GM18517 (cell line): ENCODE measurements around the gene SOCS3.

Experiments
- ATAC-seq: cut with Tn5 transposase; IDR thresholded peaks from one replicate; pipeline ENCODE4 v1.9.1; 2021; ENCODE audit warnings: mild to moderate bottlenecking, moderate library complexity; ENCODE audit not compliant: unreplicated experiment

The SOCS3 gene

GRCh38 chr17:78391051-78391431, 31.2 kb upstream of the SOCS3 start:
- no peak for ATAC-seq

GRCh38 chr17:78390241-78391050, 30.6 kb upstream of the SOCS3 start:
- ATAC-seq = no peak

- no peak for ATAC-seq
Measured at GRCh38 chr17:78387977-78388941, 28.4 kb upstream of the SOCS3 start.

GRCh38 chr17:78384479-78385175, 24.8 kb upstream of the SOCS3 start:
- no peak for ATAC-seq

- ATAC-seq = no peak
Measured at GRCh38 chr17:78383725-78384471, 24.0 kb upstream of the SOCS3 start.

GRCh38 chr17:78381601-78382232, 21.8 kb upstream of the SOCS3 start:
- ATAC-seq = no peak

GRCh38 chr17:78380370-78380769, 20.5 kb upstream of the SOCS3 start:
- no peak for ATAC-seq

- ATAC-seq = no peak
Measured at GRCh38 chr17:78379131-78379491, 19.2 kb upstream of the SOCS3 start.

- peak; percentile 55 for ATAC-seq
Measured at GRCh38 chr17:78378225-78379130, 18.6 kb upstream of the SOCS3 start, which contains the start of gene PGS1. Gene PGS1, plus strand, starts transcription at chr17:78378649. Its CDS starts 17 bp downstream, at chr17:78378666.

- ATAC-seq = no peak
Measured at GRCh38 chr17:78377858-78378224, 18.0 kb upstream of the SOCS3 start.

GRCh38 chr17:78376161-78376560, 16.3 kb upstream of the SOCS3 start:
- ATAC-seq = no peak

GRCh38 chr17:78375401-78376151, 15.7 kb upstream of the SOCS3 start:
- ATAC-seq = no peak

- ATAC-seq = no peak
Measured at GRCh38 chr17:78374631-78375274, 14.9 kb upstream of the SOCS3 start.

GRCh38 chr17:78374189-78374588, 14.3 kb upstream of the SOCS3 start:
- no peak for ATAC-seq

- no peak for ATAC-seq
Measured at GRCh38 chr17:78372841-78373240, 13.0 kb upstream of the SOCS3 start.

- ATAC-seq = no peak
Measured at GRCh38 chr17:78371056-78371455, 11.2 kb upstream of the SOCS3 start.

- ATAC-seq = no peak
Measured at GRCh38 chr17:78369791-78370381, 10.0 kb upstream of the SOCS3 start.
